Stimulated activated memory B cell treated with anti-CD40 and anti-IgM and Interleukin-4, amounts not matched to agents 10 μg/mL and 1 μg/mL and 100 μg/mL, for 72 hours (primary cell): ENCODE data around the gene BCL2L1.
"Not testable (repeated sequence)": the region's sequence is repeated elsewhere in the genome, so short reads cannot be mapped to it uniquely, and the experiment has no call there.

ENCODE experiments used
- ATAC-seq: fragments of 150-1000 bp; cut with Tn5 transposase; 2 replicates; pipeline ENCODE4 v1.10.0; 2021
- H3K27ac Mint-ChIP-seq: one replicate; pipeline ENCODE4 v1.8.0; 2022; ENCODE audit warnings: mild to moderate bottlenecking, mixed read lengths
- H3K27me3 Mint-ChIP-seq: one replicate; pipeline ENCODE4 v1.8.0; 2022; ENCODE audit warnings: mixed read lengths
- H3K36me3 Mint-ChIP-seq: one replicate; pipeline ENCODE4 v1.8.0; 2022; ENCODE audit warnings: mixed read lengths
- H3K4me1 Mint-ChIP-seq: one replicate; pipeline ENCODE4 v1.8.0; 2022; ENCODE audit warnings: mixed read lengths
- H3K4me3 Mint-ChIP-seq: one replicate; pipeline ENCODE4 v1.8.0; 2022; ENCODE audit warnings: mild to moderate bottlenecking, moderate library complexity, mixed read lengths
- H3K9me3 Mint-ChIP-seq: one replicate; pipeline ENCODE4 v1.8.0; 2022; ENCODE audit warnings: mixed read lengths

Gene BCL2L1

DNA sequence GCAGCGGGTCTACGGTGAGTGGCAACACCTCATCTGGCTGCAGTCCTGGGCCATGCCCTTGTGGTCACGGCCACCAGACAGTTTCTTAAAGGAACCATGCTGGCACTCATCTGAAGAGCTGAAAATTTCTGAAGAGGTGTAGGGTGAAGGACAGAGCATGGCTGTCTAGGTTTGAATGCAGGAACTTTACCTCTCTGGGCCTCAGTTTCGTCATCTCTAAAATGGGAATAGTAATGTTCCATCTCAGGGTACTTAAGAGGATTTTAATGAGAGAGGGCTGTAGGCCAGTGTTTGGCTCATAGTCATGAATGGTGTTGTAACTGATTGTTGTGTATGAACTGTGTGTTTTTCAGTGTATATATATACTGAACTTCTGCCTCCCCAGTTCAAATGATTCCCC lies 79.1 kb downstream of the BCL2L1 start:
- ATAC-seq, result no peak
- no peaks in the 10 kb centered on the region for H3K36me3 Mint-ChIP-seq
- no peaks in the 10 kb centered on the region for H3K9me3 Mint-ChIP-seq
- peaks cover 6% of the 10 kb centered on the region for H3K4me1 Mint-ChIP-seq
- no peak overlapping the region for H3K27ac Mint-ChIP-seq
- no peak overlapping the region for H3K4me3 Mint-ChIP-seq
- peaks cover 33% of the 10 kb centered on the region for H3K27me3 Mint-ChIP-seq

DNA sequence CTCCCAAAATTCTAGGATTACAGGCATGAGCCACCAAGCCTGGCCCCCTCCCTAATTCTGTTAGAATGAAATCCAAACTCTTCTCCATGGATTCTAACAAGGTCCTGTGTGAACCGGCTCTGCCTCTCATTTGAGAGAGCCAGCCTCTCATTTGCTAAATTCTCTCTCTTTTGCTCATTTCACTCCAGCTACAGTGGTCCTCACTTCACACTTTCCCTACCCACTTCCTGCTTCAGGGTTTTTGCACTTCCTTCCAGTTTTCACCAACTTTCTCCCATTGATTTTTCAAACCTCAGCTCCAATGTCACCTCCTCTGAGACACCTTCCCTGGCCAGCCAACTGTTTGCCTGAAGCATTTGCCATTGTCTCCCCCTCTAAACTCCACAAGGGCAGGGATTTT lies 79.8 kb downstream of the BCL2L1 start:
- no peaks in the 10 kb centered on the region for H3K9me3 Mint-ChIP-seq
- H3K27ac Mint-ChIP-seq, result no peak overlapping the region
- no peak overlapping the region for H3K4me3 Mint-ChIP-seq
- no peak for ATAC-seq
- peaks cover 6% of the 10 kb centered on the region for H3K4me1 Mint-ChIP-seq
- no peaks in the 10 kb centered on the region for H3K36me3 Mint-ChIP-seq
- peaks cover 40% of the 10 kb centered on the region for H3K27me3 Mint-ChIP-seq

- Mint-ChIP-seq H3K4me3 (no peak overlapping the region), H3K27ac (no peak overlapping the region), H3K9me3 (no peaks in the 10 kb centered on the region), H3K4me1 (peaks cover 6% of the 10 kb centered on the region), H3K27me3 (peaks cover 42% of the 10 kb centered on the region), H3K36me3 (no peaks in the 10 kb centered on the region)
- ATAC-seq, result no peak
Measured at GRCh38 chr20:31641391-31641790, 81.3 kb downstream of the BCL2L1 start.

DNA sequence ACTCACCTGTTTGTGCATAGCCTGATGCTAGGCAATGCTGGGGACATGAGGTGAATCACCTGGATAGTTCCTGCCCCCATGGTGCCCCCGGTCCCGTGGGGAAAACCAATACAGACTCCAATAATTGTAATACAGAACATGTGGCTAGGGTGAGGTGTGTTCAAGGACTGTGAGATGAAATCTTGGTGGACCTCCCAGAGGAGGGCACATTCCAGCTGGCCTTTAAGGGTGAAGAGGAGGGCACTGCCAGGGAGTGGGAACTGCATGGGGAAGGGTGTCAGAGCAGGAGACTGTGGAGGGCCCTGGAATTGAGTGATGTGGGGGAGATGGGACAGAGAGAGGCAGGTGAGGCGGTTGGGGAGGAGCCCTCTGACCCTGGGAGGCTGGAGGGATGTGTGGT lies 82.4 kb downstream of the BCL2L1 start:
- Mint-ChIP-seq H3K36me3 (no peaks in the 10 kb centered on the region), H3K4me1 (peaks cover 6% of the 10 kb centered on the region), H3K4me3 (no peak overlapping the region), H3K27ac (no peak overlapping the region), H3K27me3 (peaks cover 42% of the 10 kb centered on the region), H3K9me3 (no peaks in the 10 kb centered on the region)
- ATAC-seq, result no peak

- no peak overlapping the region for H3K27ac Mint-ChIP-seq
- ATAC-seq, result no peak
- no peaks in the 10 kb centered on the region for H3K9me3 Mint-ChIP-seq
- peaks cover 42% of the 10 kb centered on the region for H3K27me3 Mint-ChIP-seq
- no peak overlapping the region for H3K4me3 Mint-ChIP-seq
- no peaks in the 10 kb centered on the region for H3K36me3 Mint-ChIP-seq
- H3K4me1 Mint-ChIP-seq, result peaks cover 6% of the 10 kb centered on the region
Measured at GRCh38 chr20:31638816-31639215, 83.9 kb downstream of the BCL2L1 start.

DNA sequence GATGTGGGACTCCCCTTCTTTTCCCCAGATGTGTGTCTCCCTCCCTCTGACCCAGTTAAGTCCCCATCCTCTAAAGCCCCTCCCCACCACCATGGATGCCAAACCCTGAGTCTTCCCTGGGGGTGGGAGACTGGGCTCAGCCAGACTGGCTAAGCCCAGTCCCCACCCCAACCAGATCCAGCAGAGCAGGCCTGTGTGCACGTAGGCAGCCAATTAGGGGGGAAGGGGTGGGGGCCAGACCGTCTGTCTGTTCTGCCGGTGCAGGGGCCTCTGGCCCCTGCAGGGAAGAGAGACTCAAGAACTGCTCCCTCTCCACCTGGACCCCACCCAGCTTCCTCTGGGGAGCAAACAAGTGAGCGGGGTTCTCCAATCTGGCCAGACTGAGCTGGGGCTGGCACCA lies 84.4 kb downstream of the BCL2L1 start:
- peaks cover 6% of the 10 kb centered on the region for H3K4me1 Mint-ChIP-seq
- H3K9me3 Mint-ChIP-seq, result no peaks in the 10 kb centered on the region
- H3K27ac Mint-ChIP-seq, result no peak overlapping the region
- peaks cover 41% of the 10 kb centered on the region for H3K27me3 Mint-ChIP-seq
- no peak for ATAC-seq
- no peaks in the 10 kb centered on the region for H3K36me3 Mint-ChIP-seq
- peak overlapping the region; percentile 30 for H3K4me3 Mint-ChIP-seq

- peak; percentile 51 for ATAC-seq
- Mint-ChIP-seq H3K27ac (no peak within 1 kb of the TSS), H3K4me3 (peak within 1 kb of the TSS; percentile 30), H3K36me3 (no peaks in the 10 kb centered on the region), H3K9me3 (no peaks in the 10 kb centered on the region), H3K27me3 (peaks cover 34% of the 10 kb centered on the region), H3K4me1 (peaks cover under 1% of the 10 kb centered on the region)
Measured at GRCh38 chr20:31637660-31638059, 85.0 kb downstream of the BCL2L1 start, which contains the start of gene COX4I2. Gene COX4I2, plus strand, starts transcription at chr20:31637912. Its CDS starts 1,106 bp downstream, at chr20:31639018.

DNA sequence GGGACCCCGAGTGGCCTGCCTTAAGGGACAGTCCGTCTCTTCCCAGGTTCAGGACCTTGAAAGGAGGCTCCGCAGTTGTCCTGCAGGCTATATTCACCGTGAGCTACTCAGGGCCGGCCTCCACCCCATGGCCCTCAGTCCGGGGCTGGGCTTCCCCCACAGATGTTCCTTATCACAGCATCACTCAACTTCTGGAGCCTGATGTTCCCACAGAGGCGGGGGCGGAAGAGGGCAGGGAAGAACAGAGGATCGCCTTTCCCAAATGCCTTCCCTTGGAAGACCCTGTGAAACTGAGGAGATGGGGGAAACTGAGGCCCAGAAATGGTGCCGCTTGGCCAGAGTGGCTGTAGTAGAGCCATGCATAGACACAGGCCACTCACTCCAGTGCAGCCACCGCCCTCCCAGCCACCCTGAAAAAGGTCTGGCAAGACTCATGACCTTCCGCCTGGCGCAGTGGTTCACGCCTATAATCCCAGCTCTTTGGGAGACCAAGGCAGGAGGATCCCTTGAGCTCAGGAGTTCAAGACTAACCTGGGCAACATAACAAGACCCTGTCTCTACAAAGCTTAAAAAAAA lies 89.2 kb downstream of the BCL2L1 start:
- Mint-ChIP-seq H3K27me3 (peaks cover 8% of the 10 kb centered on the region), H3K27ac (no peak overlapping the region), H3K4me3 (no peak overlapping the region), H3K9me3 (no peaks in the 10 kb centered on the region), H3K36me3 (no peaks in the 10 kb centered on the region), H3K4me1 (no peaks in the 10 kb centered on the region)
- no peak for ATAC-seq

- no peak overlapping the region for H3K27ac Mint-ChIP-seq
- no peak for ATAC-seq
- peaks cover under 1% of the 10 kb centered on the region for H3K27me3 Mint-ChIP-seq
- H3K36me3 Mint-ChIP-seq, result no peaks in the 10 kb centered on the region
- peaks cover under 1% of the 10 kb centered on the region for H3K9me3 Mint-ChIP-seq
- H3K4me3 Mint-ChIP-seq, result no peak overlapping the region
- H3K4me1 Mint-ChIP-seq, result no peaks in the 10 kb centered on the region
Measured at GRCh38 chr20:31632548-31633338, 89.9 kb downstream of the BCL2L1 start.

GRCh38 chr20:31630187-31630790 lies 92.4 kb downstream of the BCL2L1 start:
- ATAC-seq, result peak; percentile 53
- H3K4me1 Mint-ChIP-seq, result no peaks in the 10 kb centered on the region
- no peak overlapping the region for H3K27ac Mint-ChIP-seq
- H3K27me3 Mint-ChIP-seq, result no peaks in the 10 kb centered on the region
- H3K4me3 Mint-ChIP-seq, result no peak overlapping the region
- no peaks in the 10 kb centered on the region for H3K36me3 Mint-ChIP-seq
- peaks cover 2% of the 10 kb centered on the region for H3K9me3 Mint-ChIP-seq

DNA sequence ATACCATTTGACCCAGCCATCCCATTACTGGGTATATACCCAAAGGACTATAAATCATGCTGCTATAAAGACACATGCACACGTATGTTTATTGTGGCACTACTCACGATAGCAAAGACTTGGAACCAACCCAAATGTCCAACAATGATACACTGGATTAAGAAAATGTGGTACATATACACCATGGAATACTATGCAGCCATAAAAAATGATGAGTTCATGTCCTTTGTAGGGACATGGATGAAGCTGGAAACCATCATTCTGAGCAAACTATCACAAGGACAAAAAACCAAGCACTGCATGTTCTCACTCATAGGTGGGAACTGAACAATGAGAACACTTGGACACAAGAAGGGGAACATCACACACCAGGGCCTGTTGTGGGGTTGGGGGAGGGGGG lies 94.6 kb downstream of the BCL2L1 start:
- H3K4me1 Mint-ChIP-seq, ATAC-seq, H3K9me3 Mint-ChIP-seq, H3K36me3 Mint-ChIP-seq, H3K4me3 Mint-ChIP-seq, H3K27me3 Mint-ChIP-seq, H3K27ac Mint-ChIP-seq: not testable (repeated sequence)

DNA sequence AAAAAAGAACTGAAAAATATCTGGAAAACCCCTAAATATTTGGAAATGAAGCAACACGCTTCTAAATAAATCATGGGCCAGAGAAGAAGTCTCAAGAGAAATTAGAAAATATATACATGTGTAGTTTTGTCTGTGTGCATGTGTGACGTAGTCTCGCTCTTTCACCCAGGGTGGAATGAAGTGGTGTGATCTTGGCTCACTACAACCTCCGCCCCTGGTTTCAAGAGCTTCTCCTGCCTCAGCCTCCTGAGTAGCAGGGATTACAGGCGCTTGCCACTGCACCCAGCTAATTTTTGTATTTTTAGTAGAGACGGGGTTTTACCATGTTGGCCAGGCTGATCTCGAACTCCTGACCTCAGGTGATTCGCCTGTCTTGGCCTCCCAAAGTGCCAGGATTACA lies 96.1 kb downstream of the BCL2L1 start:
- ATAC-seq, H3K4me1 Mint-ChIP-seq, H3K36me3 Mint-ChIP-seq, H3K4me3 Mint-ChIP-seq, H3K27me3 Mint-ChIP-seq, H3K9me3 Mint-ChIP-seq, H3K27ac Mint-ChIP-seq: not testable (repeated sequence)

GRCh38 chr20:31623123-31623505 lies 99.6 kb downstream of the BCL2L1 start:
- not testable (repeated sequence) for H3K27me3 Mint-ChIP-seq, H3K27ac Mint-ChIP-seq, H3K36me3 Mint-ChIP-seq, ATAC-seq, H3K4me3 Mint-ChIP-seq, H3K9me3 Mint-ChIP-seq
- H3K4me1 Mint-ChIP-seq, result peaks cover 15% of the 10 kb centered on the region

DNA sequence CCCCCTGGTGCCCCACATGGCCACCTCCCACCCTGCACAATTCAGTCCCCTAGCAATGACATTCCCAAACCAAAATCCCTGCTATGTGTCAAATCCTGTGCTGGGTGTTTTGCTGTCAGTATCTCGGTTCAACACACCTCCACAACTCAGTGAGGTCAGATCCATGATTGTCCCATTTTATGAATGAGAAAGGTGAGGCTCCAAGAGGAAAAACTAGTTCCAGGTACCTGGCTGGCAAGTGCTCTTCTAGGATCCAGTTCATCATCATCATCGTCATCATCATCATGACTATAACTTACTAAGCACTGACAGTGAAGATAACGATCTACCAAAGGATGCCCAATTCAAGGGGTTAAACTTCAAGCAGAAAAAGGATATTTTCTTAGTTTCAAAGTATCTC lies 102.4 kb downstream of the BCL2L1 start:
- no peaks in the 10 kb centered on the region for H3K36me3 Mint-ChIP-seq
- H3K27me3 Mint-ChIP-seq, result no peaks in the 10 kb centered on the region
- H3K27ac Mint-ChIP-seq, result no peak overlapping the region

DNA sequence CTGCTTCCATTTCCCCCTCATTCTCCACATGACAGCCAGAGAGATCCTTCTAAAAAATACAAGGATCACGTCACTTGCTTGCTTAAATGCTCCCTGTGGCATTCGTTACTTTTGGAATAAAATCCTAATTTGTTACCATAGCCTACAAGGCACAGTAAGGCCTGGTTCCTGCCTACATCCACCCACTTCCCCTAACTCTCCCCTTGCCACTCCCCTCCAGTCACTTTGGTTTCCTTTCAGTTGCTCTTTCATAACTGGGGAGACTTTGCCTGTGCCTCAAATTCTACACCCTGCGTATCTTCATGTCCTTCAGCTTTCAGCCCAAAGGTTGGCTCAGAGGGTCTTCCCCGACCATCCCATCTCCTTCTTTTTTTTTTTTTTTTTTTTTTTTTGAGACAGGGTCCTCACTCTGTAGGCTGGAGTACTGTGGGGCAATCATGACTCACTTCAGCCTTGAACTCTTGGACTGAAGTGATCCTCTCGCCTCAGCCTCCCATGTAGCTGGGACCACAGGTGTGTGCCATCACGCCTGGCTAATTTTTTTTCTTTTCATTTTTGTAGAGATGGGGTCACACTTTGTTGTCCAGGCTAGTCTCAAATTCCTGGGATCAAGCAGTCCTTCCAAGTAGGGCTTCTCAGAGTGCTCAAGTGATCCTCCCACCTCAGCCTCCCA lies 105.1 kb downstream of the BCL2L1 start:
- Mint-ChIP-seq H3K27me3 (no peaks in the 10 kb centered on the region), H3K4me1 (peaks cover 30% of the 10 kb centered on the region), H3K27ac (no peak overlapping the region), H3K9me3 (no peaks in the 10 kb centered on the region), H3K4me3 (no peak overlapping the region), H3K36me3 (no peaks in the 10 kb centered on the region)
- ATAC-seq, result no peak

More for the DNA sequence above, 102.4 kb downstream of the BCL2L1 start:
- Mint-ChIP-seq H3K4me3 (no peak overlapping the region), H3K4me1 (peaks cover 22% of the 10 kb centered on the region), H3K9me3 (no peaks in the 10 kb centered on the region)
- ATAC-seq, result no peak
